ENCODE measurements around the gene SCYGR3. TPM values are rescaled to one million over a fixed set of nuclear protein-coding genes. Genes with fewer than 3 reads are reported as not detected.

Gene SCYGR3
- polyA plus RNA-seq, 1 donor from 2014 or later: not detected

DNA sequence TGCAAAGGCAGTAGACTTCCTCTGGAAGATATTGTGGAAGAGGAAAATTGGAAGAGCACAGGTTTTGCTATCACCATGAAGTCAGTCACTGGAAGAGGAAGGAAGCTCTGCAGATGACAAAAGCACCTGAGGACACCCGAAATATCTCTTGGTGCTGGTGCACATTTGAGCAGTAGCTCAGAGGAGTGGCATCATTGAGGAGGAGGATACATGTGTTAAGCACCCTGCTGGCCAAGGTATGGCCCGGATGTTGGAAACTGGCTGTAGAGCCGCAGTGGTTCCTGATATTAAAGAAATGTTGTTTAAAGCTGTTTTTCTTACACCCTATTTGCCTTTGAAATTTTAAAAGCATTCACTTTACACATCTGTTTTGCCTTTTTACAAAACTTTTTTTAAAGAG is 48.6 kb downstream of the SCYGR3 start:
- Histone ChIP-seq H3K79me2 (replicated peaks; ENCODE audit: insufficient read depth, low read length) (no peaks in the 10 kb centered on the region), H3K27ac (ENCODE audit: low read length) (no peak overlapping the region), H3K4me3 (ENCODE audit: low read length) (no peak overlapping the region), H3K9me2 (ENCODE audit: insufficient read depth, low read length) (no peaks in the 10 kb centered on the region), H3K9ac (ENCODE audit: low read length) (no peak overlapping the region), H3F3A (ENCODE audit: insufficient read depth, low read length, poor library complexity, severe bottlenecking) (no peaks in the 10 kb centered on the region), H2AFZ (ENCODE audit: low read depth, low read length) (no peak overlapping the region), H3K36me3 (ENCODE audit: insufficient read depth, low read length) (no peaks in the 10 kb centered on the region), H3K27me3 (ENCODE audit: insufficient read depth, low read depth, low read length) (no peaks in the 10 kb centered on the region), H4K20me1 (ENCODE audit: insufficient read depth) (no peaks in the 10 kb centered on the region), H3K4me2 (ENCODE audit: low read length) (no peak overlapping the region), H3K9me3 (ENCODE audit: low read length) (no peaks in the 10 kb centered on the region)
- TF ChIP-seq POLR2AphosphoS5 (IDR thresholded peaks at IDR 0.05) (no peak), EP300 (conservative IDR thresholded peaks at IDR 0.05; ENCODE audit: poor library complexity, severe bottlenecking) (no peak), RAD21 (conservative IDR thresholded peaks at IDR 0.05) (no peak), MXI1 (conservative IDR thresholded peaks at IDR 0.05; ENCODE audit: poor library complexity, severe bottlenecking) (no peak), TAF1 (IDR thresholded peaks at IDR 0.05; ENCODE audit: low read depth) (no peak), EZH2 (IDR thresholded peaks at IDR 0.05; ENCODE audit: borderline replicate concordance, insufficient read depth, low read length, poor library complexity, severe bottlenecking) (no peak), SMC3 (conservative IDR thresholded peaks at IDR 0.05; ENCODE audit: poor library complexity) (no peak)
- TF ChIP-seq, protein P1, sequence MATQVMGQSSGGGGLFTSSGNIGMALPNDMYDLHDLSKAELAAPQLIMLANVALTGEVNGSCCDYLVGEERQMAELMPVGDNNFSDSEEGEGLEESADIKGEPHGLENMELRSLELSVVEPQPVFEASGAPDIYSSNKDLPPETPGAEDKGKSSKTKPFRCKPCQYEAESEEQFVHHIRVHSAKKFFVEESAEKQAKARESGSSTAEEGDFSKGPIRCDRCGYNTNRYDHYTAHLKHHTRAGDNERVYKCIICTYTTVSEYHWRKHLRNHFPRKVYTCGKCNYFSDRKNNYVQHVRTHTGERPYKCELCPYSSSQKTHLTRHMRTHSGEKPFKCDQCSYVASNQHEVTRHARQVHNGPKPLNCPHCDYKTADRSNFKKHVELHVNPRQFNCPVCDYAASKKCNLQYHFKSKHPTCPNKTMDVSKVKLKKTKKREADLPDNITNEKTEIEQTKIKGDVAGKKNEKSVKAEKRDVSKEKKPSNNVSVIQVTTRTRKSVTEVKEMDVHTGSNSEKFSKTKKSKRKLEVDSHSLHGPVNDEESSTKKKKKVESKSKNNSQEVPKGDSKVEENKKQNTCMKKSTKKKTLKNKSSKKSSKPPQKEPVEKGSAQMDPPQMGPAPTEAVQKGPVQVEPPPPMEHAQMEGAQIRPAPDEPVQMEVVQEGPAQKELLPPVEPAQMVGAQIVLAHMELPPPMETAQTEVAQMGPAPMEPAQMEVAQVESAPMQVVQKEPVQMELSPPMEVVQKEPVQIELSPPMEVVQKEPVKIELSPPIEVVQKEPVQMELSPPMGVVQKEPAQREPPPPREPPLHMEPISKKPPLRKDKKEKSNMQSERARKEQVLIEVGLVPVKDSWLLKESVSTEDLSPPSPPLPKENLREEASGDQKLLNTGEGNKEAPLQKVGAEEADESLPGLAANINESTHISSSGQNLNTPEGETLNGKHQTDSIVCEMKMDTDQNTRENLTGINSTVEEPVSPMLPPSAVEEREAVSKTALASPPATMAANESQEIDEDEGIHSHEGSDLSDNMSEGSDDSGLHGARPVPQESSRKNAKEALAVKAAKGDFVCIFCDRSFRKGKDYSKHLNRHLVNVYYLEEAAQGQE (IDR thresholded peaks at IDR 0.05; ENCODE audit: borderline replicate concordance): no peak
- TF ChIP-seq, protein P2, sequence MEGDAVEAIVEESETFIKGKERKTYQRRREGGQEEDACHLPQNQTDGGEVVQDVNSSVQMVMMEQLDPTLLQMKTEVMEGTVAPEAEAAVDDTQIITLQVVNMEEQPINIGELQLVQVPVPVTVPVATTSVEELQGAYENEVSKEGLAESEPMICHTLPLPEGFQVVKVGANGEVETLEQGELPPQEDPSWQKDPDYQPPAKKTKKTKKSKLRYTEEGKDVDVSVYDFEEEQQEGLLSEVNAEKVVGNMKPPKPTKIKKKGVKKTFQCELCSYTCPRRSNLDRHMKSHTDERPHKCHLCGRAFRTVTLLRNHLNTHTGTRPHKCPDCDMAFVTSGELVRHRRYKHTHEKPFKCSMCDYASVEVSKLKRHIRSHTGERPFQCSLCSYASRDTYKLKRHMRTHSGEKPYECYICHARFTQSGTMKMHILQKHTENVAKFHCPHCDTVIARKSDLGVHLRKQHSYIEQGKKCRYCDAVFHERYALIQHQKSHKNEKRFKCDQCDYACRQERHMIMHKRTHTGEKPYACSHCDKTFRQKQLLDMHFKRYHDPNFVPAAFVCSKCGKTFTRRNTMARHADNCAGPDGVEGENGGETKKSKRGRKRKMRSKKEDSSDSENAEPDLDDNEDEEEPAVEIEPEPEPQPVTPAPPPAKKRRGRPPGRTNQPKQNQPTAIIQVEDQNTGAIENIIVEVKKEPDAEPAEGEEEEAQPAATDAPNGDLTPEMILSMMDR (IDR thresholded peaks at IDR 0.05; ENCODE audit: poor library complexity, severe bottlenecking): no peak

DNA sequence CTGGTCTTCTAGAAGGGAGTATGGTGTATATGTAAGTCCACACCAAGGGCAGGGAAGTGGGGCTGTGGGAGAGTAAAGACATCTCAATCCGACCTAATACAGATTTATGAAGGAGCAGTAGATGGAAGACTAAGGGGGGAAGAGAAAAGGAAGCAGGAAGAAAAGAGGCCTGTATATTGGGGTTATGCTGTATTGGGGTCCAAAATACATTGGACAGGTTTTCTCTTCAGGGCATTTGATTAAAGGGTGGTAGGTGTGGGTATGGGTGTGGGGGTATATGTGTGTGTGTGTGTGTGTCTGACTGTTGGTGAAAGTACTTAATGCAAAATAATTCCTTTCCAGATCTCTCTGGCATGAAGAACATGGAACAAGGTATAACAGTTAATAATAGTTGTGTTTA is 49.6 kb downstream of the SCYGR3 start:
- H4K20me1 ChIP-seq (ENCODE audit: insufficient read depth): no peaks in the 10 kb centered on the region
- no peaks in the 10 kb centered on the region for H3F3A ChIP-seq (ENCODE audit: insufficient read depth, low read length, poor library complexity, severe bottlenecking)
- H2AFZ ChIP-seq (ENCODE audit: low read depth, low read length): no peak overlapping the region
- no peaks in the 10 kb centered on the region for H3K9me2 ChIP-seq (ENCODE audit: insufficient read depth, low read length)
- no peaks in the 10 kb centered on the region for H3K27me3 ChIP-seq (ENCODE audit: insufficient read depth, low read depth, low read length)
- no peak overlapping the region for H3K27ac ChIP-seq (ENCODE audit: low read length)
- no peaks in the 10 kb centered on the region for H3K9me3 ChIP-seq (ENCODE audit: low read length)
- H3K79me2 ChIP-seq (replicated peaks; ENCODE audit: insufficient read depth, low read length): no peaks in the 10 kb centered on the region
- H3K36me3 ChIP-seq (ENCODE audit: insufficient read depth, low read length): no peaks in the 10 kb centered on the region
- TF ChIP-seq MXI1 (conservative IDR thresholded peaks at IDR 0.05; ENCODE audit: poor library complexity, severe bottlenecking) (no peak), TAF1 (IDR thresholded peaks at IDR 0.05; ENCODE audit: low read depth) (no peak), EP300 (conservative IDR thresholded peaks at IDR 0.05; ENCODE audit: poor library complexity, severe bottlenecking) (no peak), SMC3 (conservative IDR thresholded peaks at IDR 0.05; ENCODE audit: poor library complexity) (no peak), POLR2AphosphoS5 (IDR thresholded peaks at IDR 0.05) (no peak), EZH2 (IDR thresholded peaks at IDR 0.05; ENCODE audit: borderline replicate concordance, insufficient read depth, low read length, poor library complexity, severe bottlenecking) (no peak), RAD21 (conservative IDR thresholded peaks at IDR 0.05) (no peak)
- TF ChIP-seq, protein P1 (IDR thresholded peaks at IDR 0.05; ENCODE audit: borderline replicate concordance): no peak
- TF ChIP-seq, protein P2 (IDR thresholded peaks at IDR 0.05; ENCODE audit: poor library complexity, severe bottlenecking): no peak
- H3K4me3 ChIP-seq (ENCODE audit: low read length): no peak overlapping the region
- H3K9ac ChIP-seq (ENCODE audit: low read length): no peak overlapping the region
- H3K4me2 ChIP-seq (ENCODE audit: low read length): no peak overlapping the region
